ENCODE measurements around the gene NUP98. TPM values are rescaled to one million over a fixed set of nuclear protein-coding genes. Genes with fewer than 3 reads are reported as not detected.
A peak's percentile ranks its signal among the peaks of the same experiment; 100 is the strongest.

Gene NUP98
- total and polyA plus RNA-seq, 2 of the 13 experiments (the other 11 are each of a cell fraction or from before 2014, with no cell fraction given), result 76.6 to 85.3 TPM

- TF ChIP-seq ZNF407 (CRISPR knock-in tag; IDR thresholded peaks at IDR 0.05; ENCODE audit: not compliant biosample characterization) (no peak), SKI (IDR thresholded peaks at IDR 0.05; ENCODE audit: partially characterized antibody) (no peak), RXRA (CRISPR knock-in tag; IDR thresholded peaks at IDR 0.05) (peak; percentile 38; the same call in 1 of the 2 replicates), HDAC1 (CRISPR knock-in tag; IDR thresholded peaks at IDR 0.05) (peak; percentile 77), ZBTB3 (CRISPR knock-in tag; IDR thresholded peaks at IDR 0.05; ENCODE audit: borderline replicate concordance, low read depth) (0 out of 2 replicates have a peak, but pooled peaks have one; percentile 36), ZBTB8A (CRISPR knock-in tag; IDR thresholded peaks at IDR 0.05; ENCODE audit: borderline replicate concordance, low read depth) (no peak), NR2F1 (CRISPR knock-in tag; IDR thresholded peaks at IDR 0.05) (no peak), RORA (CRISPR knock-in tag; IDR thresholded peaks at IDR 0.05) (no peak), ZNF780A (CRISPR knock-in tag; IDR thresholded peaks at IDR 0.05) (no peak), AFF4 (CRISPR knock-in tag; IDR thresholded peaks at IDR 0.05) (no peak), WIZ (CRISPR knock-in tag; IDR thresholded peaks at IDR 0.05) (no peak), ELK4 (CRISPR knock-in tag; IDR thresholded peaks at IDR 0.05; ENCODE audit: borderline replicate concordance) (no peak), ZNF766 (CRISPR knock-in tag; IDR thresholded peaks at IDR 0.05; ENCODE audit: borderline replicate concordance) (peak; percentile 63; the same call in 1 of the 2 replicates)
These were observed 44.3 kb upstream of the NUP98 start (continued) for GRCh38 chr11:3841426-3842350.
